NCI-H2029 treated with DMSO at 0.1 percent for 48 hours (cell line): Measurements from ENCODE around the gene TKT.
A peak's percentile ranks its signal among the peaks of the same experiment; 100 is the strongest.
"Not testable (repeated sequence)": the region's sequence is repeated elsewhere in the genome, so short reads cannot be mapped to it uniquely, and the experiment has no call there.

Experiments
- DNase-seq: peaks from one replicate; lab custom pipeline; 2025; lab: John Stamatoyannopoulos, UW

TKT gene, protein sequence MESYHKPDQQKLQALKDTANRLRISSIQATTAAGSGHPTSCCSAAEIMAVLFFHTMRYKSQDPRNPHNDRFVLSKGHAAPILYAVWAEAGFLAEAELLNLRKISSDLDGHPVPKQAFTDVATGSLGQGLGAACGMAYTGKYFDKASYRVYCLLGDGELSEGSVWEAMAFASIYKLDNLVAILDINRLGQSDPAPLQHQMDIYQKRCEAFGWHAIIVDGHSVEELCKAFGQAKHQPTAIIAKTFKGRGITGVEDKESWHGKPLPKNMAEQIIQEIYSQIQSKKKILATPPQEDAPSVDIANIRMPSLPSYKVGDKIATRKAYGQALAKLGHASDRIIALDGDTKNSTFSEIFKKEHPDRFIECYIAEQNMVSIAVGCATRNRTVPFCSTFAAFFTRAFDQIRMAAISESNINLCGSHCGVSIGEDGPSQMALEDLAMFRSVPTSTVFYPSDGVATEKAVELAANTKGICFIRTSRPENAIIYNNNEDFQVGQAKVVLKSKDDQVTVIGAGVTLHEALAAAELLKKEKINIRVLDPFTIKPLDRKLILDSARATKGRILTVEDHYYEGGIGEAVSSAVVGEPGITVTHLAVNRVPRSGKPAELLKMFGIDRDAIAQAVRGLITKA

DNA sequence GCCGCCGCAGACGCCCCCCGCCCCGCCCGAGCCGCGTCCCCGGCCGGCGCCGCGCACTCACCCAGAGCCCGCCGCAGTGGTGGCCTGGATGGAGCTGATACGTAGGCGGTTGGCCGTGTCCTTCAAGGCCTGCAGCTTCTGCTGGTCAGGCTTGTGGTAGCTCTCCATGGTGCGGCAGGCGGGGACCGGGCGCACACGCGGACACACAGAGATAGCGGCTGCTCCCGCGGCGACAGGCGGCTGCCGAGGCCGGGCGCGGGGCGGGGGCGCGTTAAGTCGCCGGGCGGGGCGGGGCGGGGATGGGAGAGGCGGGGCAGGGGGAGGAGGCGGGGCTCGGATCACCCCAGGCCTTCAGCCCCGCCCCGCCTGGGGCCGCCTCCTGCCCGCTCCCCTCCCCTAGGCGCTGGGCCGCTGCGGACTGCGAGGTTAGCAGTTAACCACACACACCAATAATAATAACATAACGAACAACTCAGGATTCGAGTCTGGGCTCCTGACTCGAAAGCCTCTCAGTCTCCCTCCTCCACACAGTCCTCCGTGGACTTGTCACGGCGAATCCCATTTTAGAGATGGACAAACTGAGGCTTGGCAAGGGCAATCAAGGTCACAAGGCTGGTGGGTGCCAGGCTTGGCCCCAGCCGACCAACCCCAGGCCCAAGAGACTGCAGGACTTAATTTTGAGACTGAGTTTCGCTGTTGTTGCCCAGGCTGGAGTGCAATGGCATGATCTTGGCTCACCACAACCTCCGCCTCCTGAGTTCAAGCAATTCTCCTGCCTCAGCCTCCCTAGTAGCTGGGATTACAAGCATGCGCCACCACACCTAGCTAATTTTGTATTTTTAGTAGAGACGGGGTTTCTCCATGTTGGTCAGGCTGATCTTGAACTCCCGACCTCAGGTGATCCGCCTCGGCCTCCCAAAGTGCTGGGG, at the start of gene TKT:
TSS of gene TKT (minus strand) at position 248 of the 929 bp plus-strand sequence. CDS start at position 168, 80 bp downstream.
- DNase-seq, result peak; percentile 8

DNA sequence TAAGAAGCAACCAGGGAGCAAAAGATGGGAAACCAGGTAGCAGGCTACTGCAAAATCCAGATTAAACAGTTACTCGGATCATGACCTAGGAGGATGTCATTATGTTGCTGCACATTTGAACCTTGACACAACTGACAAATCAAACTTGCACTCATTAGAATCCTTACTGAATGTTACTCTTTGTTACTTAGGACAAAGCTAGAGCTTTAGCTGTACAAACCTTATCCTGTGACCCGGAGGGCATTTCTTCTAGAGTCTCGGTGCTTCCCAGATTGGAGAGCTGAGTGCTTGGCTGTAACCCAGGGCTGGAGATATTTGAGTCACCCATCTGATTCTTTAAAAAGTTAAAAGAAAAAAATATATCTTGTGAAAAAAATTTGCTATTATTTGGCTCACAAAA, 48.1 kb upstream of the TKT start:
- DNase-seq, result no peak

DNA sequence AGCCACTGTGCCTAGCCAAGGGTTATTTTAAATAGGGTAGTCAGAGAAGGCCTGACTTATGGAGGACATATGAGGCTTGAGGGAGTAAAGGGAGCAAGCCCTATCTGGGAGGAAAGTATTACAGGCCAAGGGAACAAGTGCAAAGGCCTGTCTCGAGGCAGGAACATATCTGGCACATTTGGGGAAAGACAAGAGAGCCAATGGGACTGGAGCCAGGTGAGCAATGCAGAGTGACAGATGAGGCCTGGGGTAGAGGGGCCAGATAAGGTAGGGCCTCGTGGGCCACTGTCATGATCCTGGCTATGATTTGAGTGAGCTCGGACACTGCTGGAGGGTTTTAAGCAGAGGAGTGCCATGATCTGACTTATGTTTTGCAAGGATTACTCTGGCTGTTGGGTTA, 47.7 kb upstream of the TKT start:
- no peak for DNase-seq

DNA sequence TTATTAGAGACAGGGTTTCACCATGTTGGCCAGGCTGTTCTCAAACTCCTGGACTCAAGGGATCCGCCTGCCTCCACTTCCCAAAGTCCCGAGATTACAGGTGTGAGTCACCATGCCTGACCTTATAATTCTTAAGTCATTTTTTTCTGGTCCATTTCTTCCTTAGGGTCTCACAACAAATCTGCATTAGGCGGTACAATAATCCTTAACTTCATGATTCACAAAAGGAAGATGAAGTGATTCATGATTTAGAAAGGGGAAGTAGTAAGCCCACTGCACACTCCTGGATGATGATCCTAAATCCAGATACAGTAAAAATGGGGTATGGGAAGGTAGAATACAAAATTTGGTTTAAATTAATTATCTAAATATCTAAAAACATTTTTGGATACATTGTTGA, 45.0 kb upstream of the TKT start:
- DNase-seq, result no peak

DNA sequence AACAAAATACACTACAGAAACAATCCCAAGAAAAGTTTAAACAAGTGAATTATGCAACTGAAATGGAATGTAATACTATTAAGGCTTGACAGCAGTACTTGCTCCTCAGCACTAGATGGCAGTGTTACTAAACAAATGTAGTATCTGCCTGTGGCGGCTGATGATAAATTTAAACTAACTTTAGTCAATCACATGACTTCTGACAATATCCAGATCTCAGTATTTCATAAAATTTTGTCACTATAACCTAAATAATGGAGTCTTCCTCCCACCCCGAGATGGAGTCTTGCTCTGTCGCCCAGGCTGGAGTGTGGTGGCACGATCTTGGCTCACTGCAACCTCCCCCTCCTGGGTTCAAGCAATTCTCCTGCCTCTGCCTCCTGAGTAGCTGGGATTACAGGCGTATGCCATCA, 43.8 kb upstream of the TKT start:
- peak; percentile 4 for DNase-seq

DNA sequence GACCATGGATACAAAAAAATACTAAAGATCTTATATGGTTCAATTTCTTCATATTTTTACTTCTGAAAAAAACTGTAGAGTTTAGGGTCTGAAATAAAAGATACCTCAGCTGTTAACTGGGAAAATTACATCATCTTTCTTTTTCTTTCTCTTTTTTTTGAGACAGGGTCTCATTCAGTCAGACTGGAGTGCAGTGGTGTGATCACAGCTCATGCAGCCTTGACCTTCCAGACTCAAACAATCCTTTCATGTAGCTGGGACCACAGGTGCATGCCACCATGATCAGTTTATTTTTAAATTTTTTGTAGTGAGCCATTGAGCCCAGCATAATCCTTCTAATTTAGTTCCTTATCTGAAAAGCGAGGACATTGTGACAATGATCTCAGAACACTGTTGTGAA, 39.6 kb upstream of the TKT start:
- no peak for DNase-seq

DNA sequence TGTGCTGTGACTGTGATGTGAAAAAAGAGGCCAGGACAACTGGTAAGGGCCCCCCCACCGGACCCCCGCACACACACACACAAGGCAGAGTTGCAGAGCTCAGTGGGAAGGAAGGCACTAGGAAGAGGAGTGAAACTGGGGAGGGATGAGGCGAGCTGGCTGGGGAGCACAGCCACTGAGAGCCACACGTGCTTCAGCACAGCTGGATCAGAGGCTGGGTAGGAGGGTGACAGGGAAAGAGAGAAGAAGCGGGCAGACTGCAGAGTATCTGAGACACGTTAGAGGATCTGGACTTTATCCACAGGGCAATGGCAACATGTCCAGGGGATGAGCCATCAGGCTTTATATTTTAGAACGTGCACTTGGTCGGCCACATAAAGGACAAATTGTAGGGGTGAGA, 38.0 kb upstream of the TKT start:
- DNase-seq, result no peak

DNA sequence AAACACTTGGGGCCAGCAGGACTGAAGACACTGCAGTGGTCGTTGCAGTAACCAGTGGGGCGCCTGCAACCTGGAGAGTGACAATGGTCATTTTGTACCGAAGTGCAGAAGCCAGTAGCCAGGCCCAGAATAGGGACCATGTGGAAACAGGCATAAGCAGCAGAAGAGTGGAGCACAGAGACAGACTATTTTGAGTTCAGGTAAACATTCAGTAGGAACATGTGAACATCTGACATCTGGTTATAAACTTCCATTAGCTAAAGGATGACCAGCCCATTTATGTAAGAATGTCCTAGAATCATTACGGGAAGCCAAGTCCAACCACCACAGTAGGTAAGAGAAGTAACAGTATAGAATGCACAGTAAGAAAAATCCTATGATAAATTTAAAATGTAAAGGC, 32.4 kb upstream of the TKT start:
- DNase-seq, result no peak

DNA sequence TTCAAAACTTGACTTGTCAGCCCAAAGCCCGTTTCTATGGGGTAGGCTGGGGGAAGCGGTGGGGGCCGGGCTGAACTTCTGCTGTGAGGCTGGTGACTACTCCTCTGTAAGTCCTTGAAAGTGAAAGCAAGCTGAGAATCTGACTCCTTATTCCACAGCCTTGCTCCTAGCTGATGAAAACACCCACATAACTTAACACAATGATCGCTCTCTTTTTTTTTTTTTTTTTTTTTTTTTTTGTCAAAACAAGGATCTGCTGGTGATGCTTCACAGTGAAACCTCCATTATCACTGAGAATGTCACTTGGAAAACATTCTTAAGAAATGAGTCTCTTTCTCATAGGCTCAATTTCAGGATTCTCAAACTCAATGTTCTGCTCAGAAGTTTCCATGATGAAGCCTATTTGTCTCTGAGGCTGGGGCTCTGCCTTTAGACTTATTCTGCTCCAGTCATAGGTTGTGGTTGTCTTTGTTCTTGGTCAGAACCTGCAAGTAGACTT, 31.4 kb upstream of the TKT start:
- no peak for DNase-seq

DNA sequence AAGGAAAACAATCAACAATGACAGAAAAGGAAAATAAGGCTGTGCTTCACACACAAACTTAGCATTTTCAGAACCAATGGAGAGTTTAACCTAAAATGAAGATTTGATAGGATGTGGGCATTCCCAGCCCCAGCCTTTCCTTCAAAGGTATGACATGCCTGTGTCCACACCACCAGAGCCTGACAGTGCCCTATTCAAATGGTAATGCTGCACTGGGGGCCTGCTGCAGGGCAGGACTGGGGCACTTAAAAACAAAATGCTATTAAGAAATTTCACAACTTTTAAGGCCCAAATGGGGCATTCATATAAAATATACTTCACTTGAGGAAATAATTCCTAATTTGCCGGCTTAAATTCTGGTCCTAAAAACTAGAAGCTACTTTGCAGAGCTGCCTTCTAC, 30.9 kb upstream of the TKT start:
- DNase-seq, result no peak

DNA sequence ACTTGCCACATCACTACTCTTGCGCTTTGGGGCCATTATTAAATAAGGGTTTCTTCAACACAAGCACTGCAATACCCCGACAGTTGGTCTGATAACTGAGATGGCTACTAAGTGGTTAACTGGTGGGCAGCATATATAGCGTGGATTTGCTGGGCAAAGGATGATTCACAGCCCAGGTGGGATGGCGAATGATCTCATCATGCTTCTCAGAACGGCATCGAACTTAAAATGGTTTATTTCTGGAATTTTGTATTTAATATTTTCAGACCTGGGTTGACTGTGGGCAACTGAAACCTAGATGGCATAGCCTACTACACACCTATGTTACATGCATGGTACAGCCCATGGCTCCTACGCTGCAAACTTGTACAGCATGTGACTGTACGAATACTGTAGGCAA, 26.8 kb upstream of the TKT start:
- no peak for DNase-seq

DNA sequence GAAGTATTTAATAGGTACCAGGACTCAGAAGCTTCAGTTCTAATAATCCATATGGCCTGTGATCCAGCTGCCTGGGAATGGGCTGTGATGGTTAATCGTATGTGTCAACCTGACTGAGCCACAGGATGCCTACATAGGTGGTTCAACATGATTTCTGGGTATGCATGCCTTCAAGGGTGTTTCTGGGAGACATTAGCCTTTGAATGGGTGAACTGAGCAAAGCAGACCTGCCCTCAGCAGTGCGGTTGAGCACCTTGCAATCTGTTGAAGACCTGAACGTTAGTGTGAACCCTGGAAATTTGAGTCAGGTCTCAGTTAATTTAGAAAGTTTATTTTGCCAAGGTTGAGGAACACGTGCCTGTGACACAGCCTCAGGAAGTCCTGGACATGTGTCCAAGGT, 22.8 kb upstream of the TKT start:
- no peak for DNase-seq

DNA sequence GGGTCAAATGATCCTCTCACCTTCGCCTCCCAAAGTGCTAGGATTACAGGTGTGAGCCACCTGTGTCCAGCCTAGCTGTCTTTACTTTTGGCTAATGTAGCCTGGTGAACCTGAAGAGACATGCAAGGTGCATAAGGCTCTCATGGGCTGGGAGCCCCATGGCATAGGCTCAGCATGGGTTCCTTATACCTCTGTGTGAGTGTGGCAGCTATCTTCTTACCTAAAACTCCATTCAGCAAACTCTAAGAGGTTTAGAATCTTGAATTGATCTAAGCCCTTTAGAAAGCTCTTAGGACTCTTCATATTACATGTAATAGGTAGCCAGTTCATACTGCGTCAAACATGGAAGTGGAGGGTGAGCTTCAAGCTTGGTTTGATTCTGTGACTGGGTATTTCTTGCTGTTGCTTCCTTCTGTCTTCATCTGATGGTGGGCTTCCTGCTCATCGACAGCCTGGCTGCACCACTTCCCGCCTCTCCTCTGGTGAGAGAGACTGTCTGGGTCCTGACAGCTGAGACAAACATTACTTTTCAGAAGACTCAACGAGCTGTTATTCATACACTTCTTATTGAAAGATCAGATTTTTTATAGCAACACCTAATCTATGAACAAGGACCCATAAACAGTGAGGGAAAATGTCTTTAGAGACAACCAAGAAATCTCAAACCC, 19.2 kb upstream of the TKT start:
- DNase-seq, result no peak

DNA sequence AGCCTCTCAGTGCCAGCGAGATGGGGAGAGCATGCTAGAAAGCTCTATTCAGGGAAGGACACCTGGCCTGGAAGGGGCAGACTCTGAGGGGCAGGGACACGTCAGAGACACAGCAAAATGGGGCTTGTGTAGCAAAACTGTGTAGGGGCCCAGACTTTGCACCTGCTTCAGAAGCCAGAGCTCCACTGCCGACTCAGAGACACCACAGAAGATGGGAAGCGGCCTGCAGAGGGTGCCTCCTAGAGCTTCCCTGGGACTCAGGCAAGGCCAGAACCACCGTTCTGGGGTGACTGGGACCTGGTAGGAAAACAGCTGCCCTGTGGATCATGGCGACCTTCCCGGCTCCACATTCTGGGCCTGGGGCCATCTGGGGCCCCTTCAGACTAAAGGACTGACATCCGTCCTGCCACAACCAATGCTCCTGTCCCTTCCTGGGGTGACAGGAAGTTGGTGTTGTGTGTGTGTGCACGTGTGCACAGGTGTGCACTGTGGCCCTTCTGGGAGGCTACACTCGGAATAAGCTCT, 17.4 kb upstream of the TKT start:
- no peak for DNase-seq

DNA sequence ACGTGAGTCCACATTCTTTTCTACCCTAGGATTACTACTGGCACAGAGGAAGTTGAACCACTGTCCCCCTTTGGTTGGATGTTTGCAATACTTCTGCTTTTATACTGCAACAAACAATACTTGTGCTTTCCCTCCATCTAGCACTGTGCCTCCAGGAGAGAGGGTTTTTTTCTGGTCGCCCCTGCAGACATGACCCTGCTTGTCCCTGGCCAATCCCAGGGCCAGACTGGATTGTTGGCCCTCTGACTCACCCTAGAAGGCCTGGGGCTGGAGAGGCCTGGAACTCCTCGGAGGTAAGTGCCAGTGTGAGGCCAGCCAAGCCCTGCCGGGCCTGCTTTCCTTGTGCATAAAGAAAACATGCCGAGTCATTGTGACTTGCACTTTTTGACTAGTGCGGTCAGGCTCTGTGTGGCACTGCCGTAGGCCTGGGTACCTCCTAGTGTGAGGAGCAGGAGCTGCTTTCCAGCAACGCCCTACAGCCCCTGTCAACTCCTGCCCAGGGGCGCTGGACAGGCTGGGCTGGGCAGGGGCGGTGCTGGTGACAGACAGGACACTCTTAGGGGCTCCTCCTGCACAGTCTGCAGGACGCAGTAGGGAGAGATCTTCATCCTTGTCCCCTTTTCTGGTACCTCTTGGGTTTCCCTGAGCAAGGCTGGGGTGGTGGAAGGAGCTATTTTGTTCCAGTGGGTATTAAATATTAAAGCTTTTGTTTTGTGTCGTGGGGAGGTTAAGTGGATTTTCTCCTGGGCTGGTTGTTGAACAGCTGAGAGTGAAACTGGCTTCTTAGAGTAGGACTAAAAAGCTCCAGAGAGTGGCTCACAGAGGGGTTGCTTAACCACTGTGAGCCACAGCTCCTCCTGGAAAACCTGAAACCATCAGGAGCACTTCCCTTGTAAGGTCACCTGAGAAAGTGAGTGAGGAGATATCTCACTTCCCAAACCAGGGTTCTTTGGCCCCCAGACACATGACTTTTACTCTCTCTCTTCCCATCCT, 14.4 kb upstream of the TKT start:
- DNase-seq, result peak; percentile 5

DNA sequence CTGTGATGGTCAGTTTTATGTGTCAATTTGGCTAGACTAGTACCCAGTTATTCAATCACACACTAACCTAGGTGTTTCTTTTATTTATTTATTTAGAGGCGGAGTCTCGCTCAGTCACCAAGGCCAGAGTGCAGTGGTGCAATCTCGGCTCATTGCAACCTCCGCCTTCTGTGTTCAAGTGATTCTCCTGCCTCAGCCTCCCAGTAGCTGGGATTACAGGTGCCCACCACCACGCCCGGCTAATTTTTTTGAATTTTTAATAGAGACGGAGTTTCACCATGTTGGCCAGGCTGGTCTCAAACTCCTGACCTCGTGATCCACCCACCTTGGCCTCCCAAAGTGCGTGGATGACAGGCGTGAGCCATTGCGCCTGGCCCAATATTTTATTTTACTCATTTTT, 13.4 kb upstream of the TKT start:
- not testable (repeated sequence) for DNase-seq

DNA sequence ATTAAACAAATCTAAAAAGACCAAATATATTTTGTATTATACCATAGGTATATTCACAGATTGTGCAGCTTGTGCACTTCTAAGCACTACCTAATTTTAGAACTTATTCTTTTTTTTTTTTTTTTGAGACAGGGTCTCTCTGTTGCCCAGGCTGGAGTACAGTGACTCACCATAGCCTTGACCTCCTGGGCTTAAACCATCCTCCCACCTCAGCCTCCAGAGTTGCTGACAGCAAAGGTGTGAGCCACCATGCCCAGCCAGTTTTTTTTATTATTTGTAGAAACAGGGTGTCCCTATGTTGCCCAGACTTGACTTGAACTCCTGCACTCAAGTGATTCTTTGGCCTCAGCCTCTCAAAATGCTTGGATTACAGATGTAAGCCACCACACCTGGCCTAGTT, 11.9 kb upstream of the TKT start:
- no peak for DNase-seq

DNA sequence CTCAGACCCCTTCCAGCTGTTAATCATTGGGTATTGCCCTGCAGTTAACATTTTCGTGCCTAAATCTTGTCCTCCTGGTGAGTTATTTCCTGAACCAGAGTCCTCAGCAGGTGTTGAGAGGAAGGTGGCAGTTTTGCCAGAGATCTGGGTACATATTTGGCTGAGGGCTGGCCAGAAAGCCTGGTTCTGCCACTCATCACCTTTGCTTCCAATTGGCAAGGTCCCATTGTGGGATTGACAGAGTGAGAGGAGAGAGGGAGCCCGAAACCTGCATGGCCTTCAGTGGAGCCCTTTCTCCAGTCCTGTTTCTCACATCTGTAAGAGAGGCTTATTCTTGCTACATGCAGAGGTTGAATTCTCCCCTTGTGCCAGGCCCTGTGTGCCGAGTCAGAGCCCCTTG, 8.9 kb upstream of the TKT start:
- DNase-seq, result no peak

DNA sequence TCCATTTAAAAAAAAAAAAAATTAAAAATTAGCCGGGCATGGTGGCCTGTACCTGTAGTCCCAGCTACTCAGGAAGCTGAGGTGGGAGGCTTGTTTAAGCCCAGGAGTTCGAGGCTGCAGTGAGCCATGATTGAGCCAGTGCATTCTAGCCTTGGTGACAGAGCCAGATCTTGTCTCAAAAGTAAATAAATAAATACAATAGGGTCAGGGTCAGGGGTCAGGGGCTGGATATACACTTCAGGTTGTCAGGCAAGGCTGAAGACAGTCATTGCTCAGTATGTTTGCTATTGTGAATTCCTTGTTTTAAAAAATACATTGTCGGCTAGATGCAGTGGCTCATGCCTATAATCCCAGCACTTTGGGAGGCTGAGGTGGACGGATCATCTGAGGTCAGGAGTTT, 8.1 kb upstream of the TKT start:
- no peak for DNase-seq

DNA sequence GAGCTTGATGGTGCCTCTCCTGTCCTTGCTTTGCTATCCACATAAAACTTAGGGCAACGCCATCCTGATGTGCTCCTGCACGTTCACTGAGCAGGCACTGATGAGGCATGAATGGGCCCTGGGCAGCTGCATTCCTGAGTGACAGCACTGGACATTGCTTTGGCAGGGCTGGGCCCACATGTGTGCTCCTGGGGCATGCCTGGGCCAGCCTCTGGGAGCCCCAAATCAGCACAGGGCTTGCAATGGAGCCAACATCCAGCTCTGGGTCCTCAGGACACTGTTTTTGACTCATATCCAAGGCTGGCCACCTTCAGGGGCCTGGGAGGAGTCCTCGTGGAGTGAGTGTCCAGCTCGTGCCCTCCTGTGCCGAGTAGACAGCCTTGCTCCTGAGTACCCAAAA, 5.9 kb upstream of the TKT start:
- no peak for DNase-seq
